HG03108 (cell line): ENCODE measurements around the gene STUB1.

Source experiments
- ATAC-seq: cut with Tn5 transposase; IDR thresholded peaks from one replicate; pipeline ENCODE4 v1.9.1; 2021; ENCODE audit warnings: moderate library complexity; ENCODE audit not compliant: unreplicated experiment

STUB1 gene

GRCh38 chr16:643050-643368 lies 37.2 kb upstream of the STUB1 start:
- no peak for ATAC-seq

GRCh38 chr16:644556-644955 lies 35.7 kb upstream of the STUB1 start:
- no peak for ATAC-seq

- no peak for ATAC-seq
Measured at GRCh38 chr16:645852-646678, 34.1 kb upstream of the STUB1 start.

GRCh38 chr16:646679-647172 lies 33.5 kb upstream of the STUB1 start:
- ATAC-seq, result no peak

GRCh38 chr16:647173-647902 lies 32.9 kb upstream of the STUB1 start:
- no peak for ATAC-seq

- no peak for ATAC-seq
Measured at GRCh38 chr16:648071-648780, 32.0 kb upstream of the STUB1 start.

GRCh38 chr16:648781-649589 lies 31.2 kb upstream of the STUB1 start, which contains the start of gene WDR90:
Gene WDR90 (plus strand): TSS chr16:649365. CDS start chr16:649417, 52 bp downstream.
- peak; percentile 71 for ATAC-seq

GRCh38 chr16:649631-650030 lies 30.6 kb upstream of the STUB1 start:
- no peak for ATAC-seq

- no peak for ATAC-seq
Measured at GRCh38 chr16:651844-652243, 28.4 kb upstream of the STUB1 start.

- ATAC-seq, result no peak
Measured at GRCh38 chr16:652454-653305, 27.5 kb upstream of the STUB1 start.

GRCh38 chr16:654034-654433 lies 26.2 kb upstream of the STUB1 start:
- no peak for ATAC-seq

- ATAC-seq, result no peak
Measured at GRCh38 chr16:657487-657886, 22.7 kb upstream of the STUB1 start.

- no peak for ATAC-seq
Measured at GRCh38 chr16:658679-659571, 21.3 kb upstream of the STUB1 start.

- no peak for ATAC-seq
Measured at GRCh38 chr16:659618-660017, 20.6 kb upstream of the STUB1 start.

GRCh38 chr16:660132-660458 lies 20.1 kb upstream of the STUB1 start:
- no peak for ATAC-seq

- peak; percentile 53 for ATAC-seq
Measured at GRCh38 chr16:660459-661183, 19.6 kb upstream of the STUB1 start.

GRCh38 chr16:661184-661821 lies 18.9 kb upstream of the STUB1 start:
- ATAC-seq, result no peak

- no peak for ATAC-seq
Measured at GRCh38 chr16:662095-662494, 18.1 kb upstream of the STUB1 start.
